ENCODE results near the gene TUBB4B.

- TF ChIP-seq POLR2A (IDR thresholded peaks at IDR 0.05), result no peak
- TF ChIP-seq CTCF (IDR thresholded peaks at IDR 0.05), result no peak
These were observed 36.4 kb upstream of the TUBB4B start for GRCh38 chr9:137204731-137205125.
